KMS-11 (cell line): ENCODE data around the gene SRGAP2C.
"Not testable (repeated sequence)": the region's sequence is repeated elsewhere in the genome, so short reads cannot be mapped to it uniquely, and the experiment has no call there.

ENCODE experiments used
- H2AFZ ChIP-seq: fragments of 200-600 bp; sonication (generic); 2 replicates; pipeline ENCODE4 v1.6.1; 2016; ENCODE audit warnings: antibody characterized with exemption, mixed run types, low read depth
- H3K27ac ChIP-seq: fragments of 200-600 bp; sonication (generic); 2 replicates; pipeline ENCODE4 v1.6.1; 2016; ENCODE audit warnings: mild to moderate bottlenecking, mixed run types
- H3K27me3 ChIP-seq: fragments of 200-600 bp; sonication (generic); 2 replicates; pipeline ENCODE4 v1.6.1; 2017; ENCODE audit warnings: mild to moderate bottlenecking, low read depth, mixed run types, moderate library complexity; ENCODE audit not compliant: insufficient read depth
- H3K36me3 ChIP-seq: fragments of 200-600 bp; sonication (generic); 2 replicates; pipeline ENCODE4 v1.6.1; 2017; ENCODE audit warnings: mild to moderate bottlenecking, mixed run types; ENCODE audit not compliant: insufficient read depth
- H3K4me1 ChIP-seq: fragments of 200-600 bp; sonication (generic); 2 replicates; pipeline ENCODE4 v1.6.1; 2016; ENCODE audit warnings: mild to moderate bottlenecking, low read depth, mixed run types; ENCODE audit not compliant: poor library complexity, severe bottlenecking
- H3K4me2 ChIP-seq: fragments of 200-600 bp; sonication (generic); 2 replicates; pipeline ENCODE4 v1.7.0; 2016; ENCODE audit warnings: mild to moderate bottlenecking, mixed run types
- H3K4me3 ChIP-seq: fragments of 200-600 bp; sonication (generic); IDR thresholded peaks from 2 replicates; pipeline ENCODE4 v1.6.1; 2017; ENCODE audit warnings: low read depth, low read length, mixed read lengths; ENCODE audit not compliant: insufficient read depth
- H3K79me2 ChIP-seq: fragments of 200-600 bp; sonication (generic); 2 replicates; pipeline ENCODE4 v1.6.1; 2016; ENCODE audit warnings: low read depth, mixed run types; ENCODE audit not compliant: insufficient read depth
- H3K9ac ChIP-seq: fragments of 200-600 bp; sonication (generic); 2 replicates; pipeline ENCODE4 v1.6.1; 2016; ENCODE audit warnings: mild to moderate bottlenecking, mixed run types
- H4K20me1 ChIP-seq: fragments of 200-600 bp; sonication (generic); 2 replicates; pipeline ENCODE4 v1.6.1; 2016; ENCODE audit warnings: mild to moderate bottlenecking, mixed run types; ENCODE audit not compliant: insufficient read depth
- TF ChIP-seq, protein P1 (sequence below): fragments of 200-600 bp; sonication (generic); conservative IDR thresholded peaks from 2 replicates; pipeline ENCODE4 v1.6.1; 2017; ENCODE audit warnings: low read depth, mild to moderate bottlenecking, antibody characterized with exemption, low read length, moderate library complexity, mixed read lengths

SRGAP2C gene

DNA sequence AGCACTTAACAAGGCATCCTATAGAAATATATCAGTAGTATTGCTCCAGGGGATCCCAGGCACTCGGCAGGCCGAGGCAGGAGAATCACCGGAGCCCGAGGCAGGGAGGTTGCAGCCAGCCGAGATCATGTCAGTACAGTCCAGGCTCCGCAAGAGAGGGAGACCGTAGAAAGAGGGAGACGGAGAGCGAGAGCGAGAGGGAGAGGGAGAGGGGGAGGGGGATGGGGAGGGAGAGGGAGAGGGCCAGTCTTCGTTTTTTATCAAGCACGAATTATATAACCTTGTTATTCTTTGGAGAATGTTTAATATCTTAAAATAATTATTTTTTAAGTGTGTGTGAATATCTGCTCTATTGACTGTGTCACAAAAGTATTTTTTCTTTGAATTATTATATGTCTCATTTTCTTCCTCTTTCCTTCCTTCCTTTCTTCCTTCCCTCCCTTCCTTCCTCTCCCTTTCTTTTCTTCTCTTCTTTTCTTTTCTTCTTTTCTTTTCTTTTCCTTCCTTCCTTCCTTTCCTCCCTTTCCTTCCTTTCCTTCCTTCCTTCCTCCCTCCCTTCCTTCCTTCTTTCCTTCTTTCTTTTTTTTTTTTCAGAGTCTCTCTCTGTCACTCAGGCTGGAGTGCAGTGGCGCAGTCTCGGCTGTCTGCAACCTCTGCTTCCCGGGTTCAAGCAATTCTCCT lies 233.7 kb downstream of the SRGAP2C start:
- Histone ChIP-seq H3K4me3 (no peak overlapping the region), H2AFZ (no peak overlapping the region), H3K36me3 (no peaks in the 10 kb centered on the region), H3K4me2 (no peak overlapping the region), H3K4me1 (no peaks in the 10 kb centered on the region), H3K79me2 (no peaks in the 10 kb centered on the region), H3K27ac (no peak overlapping the region), H3K9ac (no peak overlapping the region), H4K20me1 (no peaks in the 10 kb centered on the region), H3K27me3 (no peaks in the 10 kb centered on the region)
- TF ChIP-seq, protein P1, sequence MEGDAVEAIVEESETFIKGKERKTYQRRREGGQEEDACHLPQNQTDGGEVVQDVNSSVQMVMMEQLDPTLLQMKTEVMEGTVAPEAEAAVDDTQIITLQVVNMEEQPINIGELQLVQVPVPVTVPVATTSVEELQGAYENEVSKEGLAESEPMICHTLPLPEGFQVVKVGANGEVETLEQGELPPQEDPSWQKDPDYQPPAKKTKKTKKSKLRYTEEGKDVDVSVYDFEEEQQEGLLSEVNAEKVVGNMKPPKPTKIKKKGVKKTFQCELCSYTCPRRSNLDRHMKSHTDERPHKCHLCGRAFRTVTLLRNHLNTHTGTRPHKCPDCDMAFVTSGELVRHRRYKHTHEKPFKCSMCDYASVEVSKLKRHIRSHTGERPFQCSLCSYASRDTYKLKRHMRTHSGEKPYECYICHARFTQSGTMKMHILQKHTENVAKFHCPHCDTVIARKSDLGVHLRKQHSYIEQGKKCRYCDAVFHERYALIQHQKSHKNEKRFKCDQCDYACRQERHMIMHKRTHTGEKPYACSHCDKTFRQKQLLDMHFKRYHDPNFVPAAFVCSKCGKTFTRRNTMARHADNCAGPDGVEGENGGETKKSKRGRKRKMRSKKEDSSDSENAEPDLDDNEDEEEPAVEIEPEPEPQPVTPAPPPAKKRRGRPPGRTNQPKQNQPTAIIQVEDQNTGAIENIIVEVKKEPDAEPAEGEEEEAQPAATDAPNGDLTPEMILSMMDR, result no peak

DNA sequence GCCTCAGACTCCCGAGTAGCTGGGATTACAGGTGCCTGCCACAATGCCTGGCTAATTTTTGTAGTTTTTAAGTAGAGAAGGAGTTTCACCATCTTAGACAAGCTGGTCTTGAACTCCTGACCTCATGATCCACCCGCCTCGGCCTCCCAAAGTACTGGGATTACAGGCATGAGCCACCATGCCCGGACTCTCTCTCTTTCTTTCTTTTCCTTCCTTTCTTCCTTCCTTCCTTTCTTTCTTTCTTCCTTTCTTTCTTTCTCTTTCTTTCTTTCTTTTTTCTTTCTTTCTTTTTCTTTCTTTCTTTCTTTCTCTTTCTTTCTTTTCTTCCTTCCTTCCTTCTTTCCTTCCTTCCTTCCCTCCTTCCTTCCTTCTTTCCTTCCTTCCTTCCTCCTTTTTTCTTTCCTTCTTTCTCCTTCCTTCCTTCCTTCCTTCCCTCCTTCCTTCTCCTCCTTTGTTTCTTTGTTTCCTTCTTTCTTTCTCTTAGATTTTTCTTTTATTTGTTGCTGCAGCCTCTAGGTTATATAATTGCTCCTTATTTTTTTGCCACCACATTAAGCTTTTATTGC lies 234.4 kb downstream of the SRGAP2C start:
- H3K79me2 ChIP-seq, H2AFZ ChIP-seq, H3K27me3 ChIP-seq, H3K4me1 ChIP-seq, H3K4me2 ChIP-seq, H3K9ac ChIP-seq, H3K27ac ChIP-seq, H3K36me3 ChIP-seq, H3K4me3 ChIP-seq, H4K20me1 ChIP-seq: not testable (repeated sequence)

DNA sequence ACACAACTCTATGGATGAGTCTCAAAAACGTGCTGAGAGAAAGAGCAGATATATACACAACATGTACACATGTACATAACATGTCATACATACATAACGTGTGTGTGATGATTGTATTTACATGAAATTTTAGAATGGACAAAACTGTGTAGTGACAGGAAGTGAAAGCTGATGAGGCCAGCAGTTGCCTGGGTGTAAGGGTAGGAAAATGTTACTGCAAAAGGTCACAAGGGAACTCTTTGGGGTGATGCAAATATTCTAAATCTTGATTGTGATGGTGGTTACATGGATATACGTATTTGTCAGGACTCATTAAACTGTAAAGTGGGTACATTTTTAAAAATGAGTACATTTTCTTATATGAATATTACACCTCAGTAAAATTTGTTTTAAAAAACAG lies 236.7 kb downstream of the SRGAP2C start:
- H3K27me3 ChIP-seq, H3K27ac ChIP-seq, H3K4me2 ChIP-seq, H3K4me3 ChIP-seq, H2AFZ ChIP-seq, H3K79me2 ChIP-seq, H4K20me1 ChIP-seq, H3K9ac ChIP-seq, H3K36me3 ChIP-seq, H3K4me1 ChIP-seq: not testable (repeated sequence)

DNA sequence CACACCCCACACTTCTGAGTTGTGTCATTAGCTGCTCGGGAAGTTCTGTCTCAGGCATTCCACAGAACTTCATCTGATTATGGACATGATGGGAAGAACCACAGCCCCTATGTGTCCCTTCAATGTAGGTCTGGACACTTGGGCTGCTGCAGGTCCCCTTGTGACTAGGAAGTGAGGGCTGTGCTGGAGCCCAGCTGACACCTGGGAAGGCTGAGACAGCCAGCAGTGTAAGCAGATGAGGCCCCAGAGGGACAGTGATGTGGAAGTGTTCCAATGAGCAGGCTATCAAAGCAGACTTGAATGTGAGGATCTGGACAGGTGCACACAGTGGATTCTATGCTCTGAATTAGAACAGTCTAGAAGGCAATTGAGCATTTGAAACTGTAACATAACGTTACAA lies 239.2 kb downstream of the SRGAP2C start:
- H3K4me2 ChIP-seq, H3K9ac ChIP-seq, H2AFZ ChIP-seq: not testable (repeated sequence)

DNA sequence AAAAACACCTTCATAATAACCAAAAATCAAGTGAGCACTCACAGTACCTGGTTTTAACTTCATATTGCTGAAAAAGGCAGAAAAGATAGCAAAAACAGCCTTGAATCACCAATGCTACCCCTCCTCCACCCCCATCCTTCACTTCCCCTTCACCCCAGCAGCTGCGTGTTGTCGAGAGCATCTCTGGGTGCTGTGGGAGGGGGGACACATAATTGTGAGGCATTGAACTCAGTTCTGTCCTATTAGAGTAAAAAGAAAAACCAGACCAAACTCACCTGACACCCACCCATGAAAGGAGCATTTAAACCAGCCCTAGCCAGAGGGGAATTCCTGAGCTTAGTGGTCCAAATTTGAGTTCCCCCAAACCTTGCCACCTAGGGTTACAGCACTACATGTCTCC lies 248.7 kb downstream of the SRGAP2C start:
- H3K36me3 ChIP-seq, H3K4me1 ChIP-seq, H4K20me1 ChIP-seq, H3K27me3 ChIP-seq, H3K9ac ChIP-seq, H2AFZ ChIP-seq, H3K4me2 ChIP-seq, H3K79me2 ChIP-seq, H3K27ac ChIP-seq, H3K4me3 ChIP-seq: not testable (repeated sequence)

More for the DNA sequence above, 239.2 kb downstream of the SRGAP2C start:
- H4K20me1 ChIP-seq, H3K27ac ChIP-seq, H3K27me3 ChIP-seq, H3K4me3 ChIP-seq, H3K36me3 ChIP-seq, H3K79me2 ChIP-seq, H3K4me1 ChIP-seq: not testable (repeated sequence)

DNA sequence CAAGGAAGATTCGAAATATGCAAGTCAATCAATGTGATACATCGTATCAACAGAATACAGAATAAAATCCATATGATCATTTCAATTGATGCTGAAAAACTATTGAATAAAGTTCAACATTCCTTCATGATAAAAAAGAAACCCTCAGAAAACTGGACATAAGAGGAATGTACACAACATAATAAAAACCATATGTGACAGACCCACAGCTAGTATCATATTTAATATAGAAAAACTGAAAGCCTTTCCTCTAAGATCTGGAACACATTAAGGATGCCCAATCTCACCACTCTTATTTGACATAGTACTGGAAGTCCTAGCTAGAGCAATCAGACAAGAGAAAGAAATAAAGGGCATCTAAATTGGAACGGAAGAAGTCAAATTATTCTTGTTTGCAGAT lies 254.1 kb downstream of the SRGAP2C start:
- not testable (repeated sequence) for H4K20me1 ChIP-seq, H3K79me2 ChIP-seq, H2AFZ ChIP-seq, H3K4me1 ChIP-seq, H3K4me3 ChIP-seq, H3K4me2 ChIP-seq, H3K36me3 ChIP-seq, H3K27me3 ChIP-seq, H3K27ac ChIP-seq, H3K9ac ChIP-seq

DNA sequence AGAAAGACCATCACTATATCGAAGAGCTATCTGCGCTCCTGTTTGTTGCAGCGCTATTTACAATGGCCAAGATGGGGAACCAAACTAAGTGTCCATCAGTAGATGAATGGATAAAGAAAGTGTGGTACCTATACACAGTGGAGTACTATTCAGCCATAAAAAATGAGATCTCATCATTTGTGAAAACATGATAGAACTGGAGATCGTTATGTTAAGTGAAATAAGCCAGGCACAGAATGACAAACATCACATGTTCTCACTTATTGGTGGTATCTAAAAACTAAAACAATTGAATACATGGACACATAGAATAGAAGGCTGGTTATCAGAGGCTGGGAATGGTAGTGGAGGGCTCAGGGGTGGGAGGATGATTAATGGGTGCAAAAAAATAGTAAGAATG lies 256.2 kb downstream of the SRGAP2C start:
- Histone ChIP-seq H3K27ac (no peak overlapping the region), H3K79me2 (no peaks in the 10 kb centered on the region), H3K36me3 (no peaks in the 10 kb centered on the region), H4K20me1 (no peaks in the 10 kb centered on the region), H2AFZ (no peak overlapping the region), H3K27me3 (no peaks in the 10 kb centered on the region), H3K9ac (no peak overlapping the region), H3K4me3 (no peak overlapping the region), H3K4me1 (no peaks in the 10 kb centered on the region), H3K4me2 (no peak overlapping the region)
- TF ChIP-seq, protein P1, result no peak
